Measurements from ENCODE around the gene VPS35L.
"Not testable (repeated sequence)": the region's sequence is repeated elsewhere in the genome, so short reads cannot be mapped to it uniquely, and the experiment has no call there.

Gene VPS35L

GRCh38 chr16:19639986-19640421 is 84.5 kb downstream of the VPS35L start:
- H3K27ac Mint-ChIP-seq: no peak overlapping the region
- no peaks in the 10 kb centered on the region for H3K27me3 Mint-ChIP-seq
- no peak overlapping the region for H3K4me3 Mint-ChIP-seq
- H3K4me1 Mint-ChIP-seq: peaks cover 20% of the 10 kb centered on the region
- DNase-seq: no peak
- H3K36me3 Mint-ChIP-seq (ENCODE audit: low read depth): peaks cover 29% of the 10 kb centered on the region
- peak; percentile 54 for ATAC-seq
- H3K9me3 Mint-ChIP-seq: no peaks in the 10 kb centered on the region

GRCh38 chr16:19642501-19642900 is 87.0 kb downstream of the VPS35L start:
- Mint-ChIP-seq H3K27ac (no peak overlapping the region), H3K36me3 (ENCODE audit: low read depth) (peaks cover 27% of the 10 kb centered on the region), H3K27me3 (no peaks in the 10 kb centered on the region), H3K9me3 (no peaks in the 10 kb centered on the region), H3K4me3 (no peak overlapping the region), H3K4me1 (peaks cover 20% of the 10 kb centered on the region)
- ATAC-seq (no peak), DNase-seq (no peak)

- no peaks in the 10 kb centered on the region for H3K27me3 Mint-ChIP-seq
- no peak for DNase-seq
- H3K27ac Mint-ChIP-seq: no peak overlapping the region
- no peak for ATAC-seq
- H3K9me3 Mint-ChIP-seq: no peaks in the 10 kb centered on the region
- H3K4me1 Mint-ChIP-seq: peaks cover 9% of the 10 kb centered on the region
- H3K4me3 Mint-ChIP-seq: no peak overlapping the region
- H3K36me3 Mint-ChIP-seq (ENCODE audit: low read depth): peaks cover 16% of the 10 kb centered on the region
Observed at GRCh38 chr16:19644877-19645276, 89.4 kb downstream of the VPS35L start.

GRCh38 chr16:19645557-19645981 is 90.1 kb downstream of the VPS35L start:
- no peak overlapping the region for H3K4me3 Mint-ChIP-seq
- no peaks in the 10 kb centered on the region for H3K9me3 Mint-ChIP-seq
- no peak overlapping the region for H3K27ac Mint-ChIP-seq
- no peak for ATAC-seq
- no peaks in the 10 kb centered on the region for H3K27me3 Mint-ChIP-seq
- DNase-seq: no peak
- H3K4me1 Mint-ChIP-seq: peaks cover 2% of the 10 kb centered on the region
- peaks cover 9% of the 10 kb centered on the region for H3K36me3 Mint-ChIP-seq (ENCODE audit: low read depth)

- H3K4me3 Mint-ChIP-seq: no peak overlapping the region
- DNase-seq (no peak), ATAC-seq (no peak)
- H3K27ac Mint-ChIP-seq: no peak overlapping the region
- peaks cover 27% of the 10 kb centered on the region for H3K36me3 Mint-ChIP-seq (ENCODE audit: low read depth)
- H3K4me1 Mint-ChIP-seq: no peaks in the 10 kb centered on the region
- H3K9me3 Mint-ChIP-seq: no peaks in the 10 kb centered on the region
- H3K27me3 Mint-ChIP-seq: no peaks in the 10 kb centered on the region
Observed at GRCh38 chr16:19649980-19650379, 94.5 kb downstream of the VPS35L start.

- no peaks in the 10 kb centered on the region for H3K9me3 Mint-ChIP-seq
Observed at GRCh38 chr16:19654147-19654546, 98.6 kb downstream of the VPS35L start.

GRCh38 chr16:19655242-19655777 is 99.8 kb downstream of the VPS35L start:
- Mint-ChIP-seq H3K4me3 (no peak overlapping the region), H3K4me1 (peaks cover 7% of the 10 kb centered on the region), H3K27me3 (no peaks in the 10 kb centered on the region), H3K36me3 (ENCODE audit: low read depth) (peaks cover 37% of the 10 kb centered on the region), H3K9me3 (no peaks in the 10 kb centered on the region), H3K27ac (no peak overlapping the region)
- DNase-seq (no peak), ATAC-seq (no peak)

More at GRCh38 chr16:19654147-19654546, 98.6 kb downstream of the VPS35L start:
- H3K4me3 Mint-ChIP-seq: no peak overlapping the region
- H3K27ac Mint-ChIP-seq: no peak overlapping the region
- H3K4me1 Mint-ChIP-seq: no peaks in the 10 kb centered on the region
- DNase-seq: no peak
- peaks cover 36% of the 10 kb centered on the region for H3K36me3 Mint-ChIP-seq (ENCODE audit: low read depth)
- ATAC-seq: no peak
- no peaks in the 10 kb centered on the region for H3K27me3 Mint-ChIP-seq

- H3K27me3 Mint-ChIP-seq: no peaks in the 10 kb centered on the region
- H3K9me3 Mint-ChIP-seq: no peaks in the 10 kb centered on the region
- H3K4me1 Mint-ChIP-seq: peaks cover 16% of the 10 kb centered on the region
- no peak for ATAC-seq
- H3K36me3 Mint-ChIP-seq (ENCODE audit: low read depth): peaks cover 36% of the 10 kb centered on the region
- H3K4me3 Mint-ChIP-seq: no peak overlapping the region
- no peak overlapping the region for H3K27ac Mint-ChIP-seq
- DNase-seq: no peak
Observed at GRCh38 chr16:19657831-19658230, 102.3 kb downstream of the VPS35L start.

GRCh38 chr16:19659554-19659953 is 104.1 kb downstream of the VPS35L start:
- Mint-ChIP-seq H3K36me3 (ENCODE audit: low read depth) (peaks cover 35% of the 10 kb centered on the region), H3K9me3 (no peaks in the 10 kb centered on the region), H3K27ac (no peak overlapping the region), H3K27me3 (no peaks in the 10 kb centered on the region), H3K4me3 (no peak overlapping the region), H3K4me1 (peaks cover 16% of the 10 kb centered on the region)
- DNase-seq: no peak
- ATAC-seq: no peak

GRCh38 chr16:19660432-19660831 is 104.9 kb downstream of the VPS35L start:
- Mint-ChIP-seq H3K9me3 (peaks cover 4% of the 10 kb centered on the region), H3K4me1 (peaks cover 16% of the 10 kb centered on the region), H3K4me3 (no peak overlapping the region), H3K27me3 (no peaks in the 10 kb centered on the region), H3K27ac (peak overlapping the region; percentile 57), H3K36me3 (ENCODE audit: low read depth) (peaks cover 37% of the 10 kb centered on the region)
- ATAC-seq (peak; percentile 95), DNase-seq (no peak)

GRCh38 chr16:19662351-19662750 is 106.8 kb downstream of the VPS35L start:
- DNase-seq (no peak), ATAC-seq (no peak)
- Mint-ChIP-seq H3K9me3 (peaks cover 4% of the 10 kb centered on the region), H3K4me1 (peaks cover 16% of the 10 kb centered on the region), H3K27ac (no peak overlapping the region), H3K27me3 (no peaks in the 10 kb centered on the region), H3K36me3 (ENCODE audit: low read depth) (peaks cover 31% of the 10 kb centered on the region), H3K4me3 (no peak overlapping the region)

GRCh38 chr16:19664166-19664565 is 108.7 kb downstream of the VPS35L start:
- Mint-ChIP-seq H3K27me3 (no peaks in the 10 kb centered on the region), H3K4me1 (peaks cover 16% of the 10 kb centered on the region), H3K9me3 (peaks cover 4% of the 10 kb centered on the region), H3K36me3 (ENCODE audit: low read depth) (peaks cover 37% of the 10 kb centered on the region), H3K27ac (no peak overlapping the region), H3K4me3 (no peak overlapping the region)
- ATAC-seq (no peak), DNase-seq (no peak)

- H3K9me3 Mint-ChIP-seq, H3K27me3 Mint-ChIP-seq, H3K4me1 Mint-ChIP-seq, H3K4me3 Mint-ChIP-seq, H3K27ac Mint-ChIP-seq, DNase-seq, ATAC-seq: not testable (repeated sequence)
- peaks cover 39% of the 10 kb centered on the region for H3K36me3 Mint-ChIP-seq (ENCODE audit: low read depth)
Observed at GRCh38 chr16:19665313-19665712, 109.8 kb downstream of the VPS35L start.

- DNase-seq (no peak), ATAC-seq (no peak)
- peaks cover 4% of the 10 kb centered on the region for H3K9me3 Mint-ChIP-seq
- H3K27ac Mint-ChIP-seq: no peak overlapping the region
- peaks cover 36% of the 10 kb centered on the region for H3K36me3 Mint-ChIP-seq (ENCODE audit: low read depth)
- H3K27me3 Mint-ChIP-seq: no peaks in the 10 kb centered on the region
- no peaks in the 10 kb centered on the region for H3K4me1 Mint-ChIP-seq
- H3K4me3 Mint-ChIP-seq: no peak overlapping the region
Observed at GRCh38 chr16:19666477-19666876, 111.0 kb downstream of the VPS35L start.

- no peak overlapping the region for H3K4me3 Mint-ChIP-seq
- DNase-seq (no peak), ATAC-seq (no peak)
- H3K9me3 Mint-ChIP-seq: no peaks in the 10 kb centered on the region
- H3K36me3 Mint-ChIP-seq (ENCODE audit: low read depth): peaks cover 24% of the 10 kb centered on the region
- H3K4me1 Mint-ChIP-seq: no peaks in the 10 kb centered on the region
- H3K27ac Mint-ChIP-seq: no peak overlapping the region
- no peaks in the 10 kb centered on the region for H3K27me3 Mint-ChIP-seq
Observed at GRCh38 chr16:19672378-19672777, 116.9 kb downstream of the VPS35L start.

- Mint-ChIP-seq H3K36me3 (ENCODE audit: low read depth) (peaks cover 16% of the 10 kb centered on the region), H3K27ac (no peak overlapping the region), H3K27me3 (no peaks in the 10 kb centered on the region), H3K4me3 (no peak overlapping the region), H3K9me3 (no peaks in the 10 kb centered on the region), H3K4me1 (no peaks in the 10 kb centered on the region)
- DNase-seq (no peak), ATAC-seq (no peak)
Observed at GRCh38 chr16:19674485-19674884, 119.0 kb downstream of the VPS35L start.

Measured in activated naive CD8-positive, alpha-beta T cell treated with anti-CD3 and anti-CD28 coated beads, Interleukin-2, amount 50 U/mL, for 24 hours (primary cell).